A549 (cell line): ENCODE results near the gene HADHA.

ENCODE experiments used
- CHD2 ChIP-seq: fragments of 150-350 bp; IDR thresholded peaks from 2 replicates; pipeline ENCODE4 v1.6.1; 2014; ENCODE audit warnings: low read length; ENCODE audit not compliant: partially characterized antibody
- HOXB13 ChIP-seq: fragments of 250-450 bp; sonication (Bioruptor Pico); IDR thresholded peaks from 2 replicates; pipeline ENCODE4 v1.5.0; 2020; ENCODE audit warnings: low read depth, mild to moderate bottlenecking, moderate library complexity
- KDM1A ChIP-seq: fragments of 200-600 bp; sonication (generic); IDR thresholded peaks from 2 replicates; pipeline ENCODE4 v1.6.1; 2016; ENCODE audit warnings: low read depth, mild to moderate bottlenecking
- POLR2A ChIP-seq: IDR thresholded peaks from 2 replicates; pipeline ENCODE4 v1.6.1; 2012; ENCODE audit warnings: mild to moderate bottlenecking, low read length
- TF ChIP-seq, protein P1 (sequence below): IDR thresholded peaks from 2 replicates; pipeline ENCODE4 v1.6.1; 2012

DNA sequence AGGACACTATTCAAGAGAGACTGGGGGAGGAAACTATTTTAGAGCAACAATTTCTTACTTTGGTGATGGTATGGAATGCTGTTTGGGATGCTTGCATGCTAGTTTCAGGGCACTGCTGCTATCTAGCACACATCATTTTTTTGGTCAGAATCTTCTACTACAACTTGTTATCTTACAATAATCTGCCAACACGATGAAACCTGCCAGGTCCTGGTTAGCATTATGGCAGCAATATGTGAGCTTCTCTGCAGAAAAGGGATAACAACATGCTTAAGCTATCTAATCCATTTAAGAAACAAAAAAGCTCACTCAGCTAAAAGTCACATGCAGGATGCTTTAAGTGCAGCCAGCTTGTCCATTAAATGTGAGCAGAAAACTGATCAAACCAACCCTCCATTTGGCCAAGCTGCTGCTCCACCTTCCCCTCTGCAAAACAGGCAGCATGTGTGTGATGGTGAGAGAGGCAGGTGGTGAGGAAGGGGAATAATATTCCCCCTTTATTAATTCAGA lies 41.4 kb downstream of the HADHA start:
- TF ChIP-seq CHD2 = no peak
- TF ChIP-seq HOXB13 (CRISPR knock-in tag) = no peak
- TF ChIP-seq, protein P1, sequence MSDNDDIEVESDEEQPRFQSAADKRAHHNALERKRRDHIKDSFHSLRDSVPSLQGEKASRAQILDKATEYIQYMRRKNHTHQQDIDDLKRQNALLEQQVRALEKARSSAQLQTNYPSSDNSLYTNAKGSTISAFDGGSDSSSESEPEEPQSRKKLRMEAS = no peak
- no peak for TF ChIP-seq POLR2A
- TF ChIP-seq KDM1A = no peak
